OCI-LY7 (cell line): Measurements from ENCODE around the gene TEDC1. TPM values are rescaled to one million over a fixed set of nuclear protein-coding genes. Genes with fewer than 3 reads are reported as not detected.
"Not testable (repeated sequence)": the region's sequence is repeated elsewhere in the genome, so short reads cannot be mapped to it uniquely, and the experiment has no call there.

ENCODE experiments used
- BruUV-seq: library from RNA; stranded (reverse); fragments of 400-500 nt; replicated peaks from 2 replicates; lab custom pipeline; 2021; lab: Mats Ljungman, UMichigan
- CTCF ChIA-PET: fragments of 300-600 bp; sonication (Branson Sonifier 250); formaldehyde crosslinking; loops from one replicate; lab custom pipeline; 2022; ENCODE audit warnings: antibody characterized with exemption; ENCODE audit not compliant: unreplicated experiment; lab: Charles Lee
- POLR2A ChIA-PET: fragments of 300-600 bp; sonication (Branson Sonifier 250); formaldehyde crosslinking; loops from one replicate; lab custom pipeline; 2022; ENCODE audit warnings: antibody characterized with exemption; lab: Charles Lee
- DNase-seq: peaks from one replicate; pipeline ENCODE4 v3.0.0-alpha.2; 2015; ENCODE audit warnings: low spot score
- H2AFZ ChIP-seq: fragments of 200-600 bp; sonication (generic), shearing (Covaris generic); 2 replicates; pipeline ENCODE4 v1.6.1; 2014; ENCODE audit warnings: mild to moderate bottlenecking, antibody characterized with exemption, low read length, moderate library complexity
- H3K27ac ChIP-seq: fragments of 200-600 bp; sonication (generic); 2 replicates; pipeline ENCODE4 v1.5.1; 2014; ENCODE audit warnings: mixed run types, low read depth, mild to moderate bottlenecking, moderate library complexity, low read length, inconsistent platforms; ENCODE audit not compliant: poor library complexity, severe bottlenecking
- H3K36me3 ChIP-seq: fragments of 200-600 bp; sonication (generic); 2 replicates; pipeline ENCODE4 v1.6.1; 2014; ENCODE audit warnings: mild to moderate bottlenecking, antibody characterized with exemption, low read length, moderate library complexity, mixed read lengths; ENCODE audit not compliant: insufficient read depth
- H3K4me1 ChIP-seq: fragments of 200-600 bp; sonication (generic); 2 replicates; pipeline ENCODE4 v1.5.1; 2014; ENCODE audit warnings: mild to moderate bottlenecking, low read length; ENCODE audit not compliant: insufficient read depth, poor library complexity, severe bottlenecking
- H3K4me2 ChIP-seq: fragments of 200-600 bp; sonication (generic); 2 replicates; pipeline ENCODE4 v1.6.1; 2014; ENCODE audit warnings: mild to moderate bottlenecking, low read length
- H3K4me3 ChIP-seq: fragments of 200-600 bp; sonication (generic); 2 replicates; pipeline ENCODE4 v1.5.1; 2014; ENCODE audit warnings: mild to moderate bottlenecking, low read depth, low read length; ENCODE audit not compliant: poor library complexity, severe bottlenecking
- H3K79me2 ChIP-seq: fragments of 200-600 bp; sonication (generic); 2 replicates; pipeline ENCODE4 v1.6.1; 2016; ENCODE audit warnings: low read depth, mild to moderate bottlenecking, low read length, moderate library complexity, mixed read lengths; ENCODE audit not compliant: insufficient read depth
- H3K9me2 ChIP-seq: fragments of 200-600 bp; sonication (generic); 2 replicates; pipeline ENCODE4 v1.6.1; 2016; ENCODE audit warnings: mild to moderate bottlenecking, low read length, mixed read lengths; ENCODE audit not compliant: insufficient read depth
- H3K9me3 ChIP-seq: fragments of 200-600 bp; sonication (generic); 2 replicates; pipeline ENCODE4 v1.6.1; 2014; ENCODE audit warnings: mild to moderate bottlenecking, mixed run types, low read length, mixed read lengths
- H4K20me1 ChIP-seq: fragments of 200-600 bp; sonication (generic); 2 replicates; pipeline ENCODE4 v1.6.1; 2014; ENCODE audit warnings: mild to moderate bottlenecking, antibody characterized with exemption, low read length, moderate library complexity, mixed read lengths; ENCODE audit not compliant: insufficient read depth
- EZH2phosphoT487 ChIP-seq: fragments of 200-600 bp; sonication (generic); IDR thresholded peaks from 2 replicates; pipeline ENCODE4 v1.6.1; 2018; ENCODE audit warnings: low read depth, borderline replicate concordance, mild to moderate bottlenecking, mixed run types, antibody characterized with exemption, low read length, moderate library complexity, mixed read lengths
- intact Hi-C: fragments of 100-400 bp; cut with micrococcal nuclease; formaldehyde crosslinking; loops from one replicate; pipeline ENCODE4 v1.10.0; 2022; ENCODE audit not compliant: unreplicated experiment
- total RNA-seq, 2 experiments: library from RNA; depleted of rRNA in 1 of 2; stranded (reverse); fragments of >200 nt in 1 of 2; shearing (Covaris generic) in 1 of 2; gene quantifications; 2 replicates each; pipeline ENCODE4 v1.2.3, GENCODE V29; 2014 to 2022
- TF ChIP-seq, protein P1 (sequence below): fragments of 200-600 bp; sonication (generic); conservative IDR thresholded peaks from 2 replicates; pipeline ENCODE4 v1.5.1; 2014; ENCODE audit warnings: mild to moderate bottlenecking, antibody characterized with exemption, low read length, moderate library complexity, mixed read lengths

Gene TEDC1
- total RNA-seq, 2 experiments from 2014 or later: 53.2 to 55.8 TPM

DNA sequence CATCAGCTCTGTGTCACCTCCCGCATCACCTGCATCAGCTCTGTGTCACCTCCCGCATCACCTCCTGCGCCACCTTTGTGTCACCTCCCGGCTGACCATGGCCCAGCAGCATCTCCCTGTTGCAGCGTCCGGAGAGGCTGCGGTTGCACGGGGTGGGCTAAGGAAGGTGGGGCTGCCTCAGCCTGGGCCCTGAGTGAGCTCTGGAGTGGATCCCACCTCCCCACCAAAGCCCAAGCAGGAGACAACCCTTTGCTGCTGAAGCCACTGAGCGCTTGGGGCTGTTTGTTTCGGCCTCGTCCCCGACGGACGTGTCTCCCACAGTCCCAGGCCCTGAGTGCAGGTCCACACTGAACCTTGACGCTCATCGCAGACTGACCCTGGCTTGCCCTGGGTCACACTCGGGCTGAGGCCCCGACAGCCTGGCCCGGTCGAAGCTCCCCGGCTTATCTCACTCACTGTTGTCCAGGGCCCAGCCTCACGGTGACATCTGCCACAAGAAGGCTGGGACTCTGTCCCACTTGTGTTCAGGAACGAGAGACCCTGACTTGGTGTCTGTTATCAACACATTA lies 47.5 kb downstream of the TEDC1 start:
- Histone ChIP-seq H3K36me3 (no peaks in the 10 kb centered on the region), H3K4me1 (no peaks in the 10 kb centered on the region), H3K9me3 (peaks cover 8% of the 10 kb centered on the region), H3K4me3 (no peak overlapping the region), H2AFZ (no peak overlapping the region), H3K27ac (no peak overlapping the region), H3K79me2 (no peaks in the 10 kb centered on the region), H4K20me1 (no peaks in the 10 kb centered on the region), H3K4me2 (no peak overlapping the region), H3K9me2 (no peaks in the 10 kb centered on the region)
- intact Hi-C loops: loop anchor here (5.0 kb wide), 1 partner anchor 729 kb away; no protein-coding TSS in a partner anchor
- DNase-seq: no peak
- ChIA-PET POLR2A (interaction anchor here (0.8 kb wide), 1 partner anchor 672 kb away, joined by 3 read pairs; no protein-coding TSS in a partner anchor), CTCF (no interaction called here)
- TF ChIP-seq EZH2phosphoT487: no peak
- TF ChIP-seq, protein P1, sequence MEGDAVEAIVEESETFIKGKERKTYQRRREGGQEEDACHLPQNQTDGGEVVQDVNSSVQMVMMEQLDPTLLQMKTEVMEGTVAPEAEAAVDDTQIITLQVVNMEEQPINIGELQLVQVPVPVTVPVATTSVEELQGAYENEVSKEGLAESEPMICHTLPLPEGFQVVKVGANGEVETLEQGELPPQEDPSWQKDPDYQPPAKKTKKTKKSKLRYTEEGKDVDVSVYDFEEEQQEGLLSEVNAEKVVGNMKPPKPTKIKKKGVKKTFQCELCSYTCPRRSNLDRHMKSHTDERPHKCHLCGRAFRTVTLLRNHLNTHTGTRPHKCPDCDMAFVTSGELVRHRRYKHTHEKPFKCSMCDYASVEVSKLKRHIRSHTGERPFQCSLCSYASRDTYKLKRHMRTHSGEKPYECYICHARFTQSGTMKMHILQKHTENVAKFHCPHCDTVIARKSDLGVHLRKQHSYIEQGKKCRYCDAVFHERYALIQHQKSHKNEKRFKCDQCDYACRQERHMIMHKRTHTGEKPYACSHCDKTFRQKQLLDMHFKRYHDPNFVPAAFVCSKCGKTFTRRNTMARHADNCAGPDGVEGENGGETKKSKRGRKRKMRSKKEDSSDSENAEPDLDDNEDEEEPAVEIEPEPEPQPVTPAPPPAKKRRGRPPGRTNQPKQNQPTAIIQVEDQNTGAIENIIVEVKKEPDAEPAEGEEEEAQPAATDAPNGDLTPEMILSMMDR: no peak
- BruUV-seq: no TSS peak

DNA sequence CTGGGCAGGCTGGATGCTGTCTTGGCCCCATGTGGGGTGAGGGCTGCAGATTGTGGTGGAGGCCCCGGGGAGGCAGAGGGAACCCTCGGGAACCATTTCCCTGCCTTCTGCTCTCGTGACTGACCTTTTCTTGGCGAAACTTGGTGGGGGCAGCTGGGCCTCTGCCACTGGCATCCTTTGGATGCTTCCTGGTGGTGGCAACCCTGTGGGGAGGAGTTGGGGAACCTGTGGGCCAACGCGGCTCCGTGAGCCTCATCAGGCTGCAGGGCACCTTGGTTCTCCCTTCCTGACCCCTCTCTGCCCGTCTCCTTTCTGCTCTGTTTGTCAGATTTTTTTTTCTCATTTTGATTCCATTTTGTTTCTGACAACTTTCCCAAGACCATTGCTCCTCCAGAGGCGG lies 49.8 kb downstream of the TEDC1 start:
- H3K27ac ChIP-seq: no peak overlapping the region
- no peaks in the 10 kb centered on the region for H3K4me1 ChIP-seq
- no peak overlapping the region for H3K4me2 ChIP-seq
- no peak for TF ChIP-seq EZH2phosphoT487
- TF ChIP-seq, protein P1: no peak
- ChIA-PET CTCF (no interaction called here), POLR2A (no interaction called here)
- intact Hi-C loops: no loop called here
- no peak overlapping the region for H3K4me3 ChIP-seq
- H3K79me2 ChIP-seq: no peaks in the 10 kb centered on the region
- no peaks in the 10 kb centered on the region for H3K36me3 ChIP-seq
- H2AFZ ChIP-seq: no peak overlapping the region
- BruUV-seq: no TSS peak
- H3K9me3 ChIP-seq: peaks cover 11% of the 10 kb centered on the region
- no peak for DNase-seq
- no peaks in the 10 kb centered on the region for H3K9me2 ChIP-seq
- no peaks in the 10 kb centered on the region for H4K20me1 ChIP-seq

DNA sequence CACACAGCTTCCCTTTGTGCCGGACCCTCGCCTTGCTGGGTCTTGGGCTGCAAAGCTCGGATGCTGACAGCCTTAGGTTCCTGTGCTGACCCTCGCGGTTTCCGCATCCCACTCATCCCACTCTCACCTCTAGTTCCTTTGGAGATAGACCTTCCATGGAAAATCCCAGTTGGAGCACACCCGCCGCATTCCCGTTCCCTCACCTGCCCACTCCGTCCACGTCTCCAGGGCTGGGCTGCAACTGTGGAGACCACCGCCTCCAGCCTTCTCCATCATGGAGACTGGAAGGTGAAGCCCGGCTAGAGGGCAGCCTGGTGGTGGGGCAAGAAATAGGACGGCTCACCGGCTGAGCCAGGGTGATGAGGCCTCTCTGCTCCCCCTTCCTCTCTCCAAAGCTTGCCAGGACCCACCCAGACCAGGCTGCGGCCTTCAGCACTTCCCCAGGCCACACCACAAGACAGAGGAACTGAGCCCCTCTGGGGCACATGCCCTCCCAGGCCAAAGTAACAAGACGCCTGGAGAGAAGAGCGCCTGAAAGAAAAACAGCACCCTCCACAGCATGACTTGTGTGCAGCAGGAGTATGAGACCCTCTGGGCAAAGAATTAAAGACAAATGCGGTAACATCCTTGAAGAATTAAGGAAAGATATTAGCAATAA lies 50.3 kb downstream of the TEDC1 start:
- H3K27ac ChIP-seq: no peak overlapping the region
- H3K4me3 ChIP-seq: no peak overlapping the region
- peaks cover 11% of the 10 kb centered on the region for H3K9me3 ChIP-seq
- ChIA-PET CTCF (no interaction called here), POLR2A (no interaction called here)
- no peak overlapping the region for H2AFZ ChIP-seq
- no peak for DNase-seq
- H3K4me1 ChIP-seq: no peaks in the 10 kb centered on the region
- H3K36me3 ChIP-seq: no peaks in the 10 kb centered on the region
- H3K79me2 ChIP-seq: no peaks in the 10 kb centered on the region
- intact Hi-C loops: no loop called here
- no TSS peak for BruUV-seq
- H4K20me1 ChIP-seq: no peaks in the 10 kb centered on the region
- TF ChIP-seq, protein P1: no peak
- no peak for TF ChIP-seq EZH2phosphoT487
- no peak overlapping the region for H3K4me2 ChIP-seq
- no peaks in the 10 kb centered on the region for H3K9me2 ChIP-seq

DNA sequence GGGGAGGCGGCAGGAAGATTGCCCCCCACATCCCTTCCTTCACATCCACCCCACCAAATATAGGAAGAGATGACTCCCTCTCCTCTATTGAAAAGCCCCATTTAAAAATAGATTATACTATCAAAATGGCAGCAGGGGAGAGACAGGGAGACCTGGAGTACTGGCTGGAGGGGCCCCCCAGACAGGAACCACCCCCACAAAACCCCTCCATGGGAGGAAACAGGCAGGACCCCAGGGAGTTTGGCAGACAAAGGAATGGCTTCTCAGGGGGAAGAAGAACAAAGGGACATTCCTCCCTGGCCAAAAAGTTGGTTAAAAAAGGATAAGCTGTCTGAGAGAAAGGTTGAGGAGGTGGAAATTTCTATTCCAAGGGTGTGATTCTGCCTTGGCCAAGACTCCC lies 54.6 kb downstream of the TEDC1 start:
- peaks cover 11% of the 10 kb centered on the region for H3K9me3 ChIP-seq
- H3K4me2 ChIP-seq, H3K4me3 ChIP-seq, H3K9me2 ChIP-seq, POLR2A ChIA-PET, H3K36me3 ChIP-seq, intact Hi-C loops, H3K79me2 ChIP-seq, CTCF ChIA-PET, H3K27ac ChIP-seq, BruUV-seq, H4K20me1 ChIP-seq, H2AFZ ChIP-seq, H3K4me1 ChIP-seq, DNase-seq: not testable (repeated sequence)
